ENCODE data around the gene OR10G7.
"Not testable (repeated sequence)": the region's sequence is repeated elsewhere in the genome, so short reads cannot be mapped to it uniquely, and the experiment has no call there.

Gene OR10G7

DNA sequence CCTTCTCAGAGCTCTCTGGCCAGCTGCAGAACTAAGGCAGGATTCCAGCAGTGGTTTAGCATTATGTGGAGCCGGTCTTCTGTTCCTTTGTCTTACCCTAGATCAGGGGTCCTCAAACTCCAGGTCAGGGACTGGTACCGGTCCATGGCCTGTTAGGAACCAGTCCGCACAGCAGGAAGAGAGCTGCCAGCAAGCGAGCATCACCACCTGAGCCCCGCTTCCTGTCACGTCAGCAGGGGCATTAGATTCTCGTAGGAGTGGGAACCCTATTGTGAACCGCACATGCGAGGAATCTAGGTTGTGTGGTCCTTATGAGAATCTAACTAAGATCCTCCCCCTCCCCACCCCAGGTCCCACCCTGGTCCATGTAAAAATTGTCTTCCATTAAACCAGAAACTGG is 1.6 kb downstream of the OR10G7 start:
- DNase-seq (ENCODE audit: low spot score) = no peak

DNA sequence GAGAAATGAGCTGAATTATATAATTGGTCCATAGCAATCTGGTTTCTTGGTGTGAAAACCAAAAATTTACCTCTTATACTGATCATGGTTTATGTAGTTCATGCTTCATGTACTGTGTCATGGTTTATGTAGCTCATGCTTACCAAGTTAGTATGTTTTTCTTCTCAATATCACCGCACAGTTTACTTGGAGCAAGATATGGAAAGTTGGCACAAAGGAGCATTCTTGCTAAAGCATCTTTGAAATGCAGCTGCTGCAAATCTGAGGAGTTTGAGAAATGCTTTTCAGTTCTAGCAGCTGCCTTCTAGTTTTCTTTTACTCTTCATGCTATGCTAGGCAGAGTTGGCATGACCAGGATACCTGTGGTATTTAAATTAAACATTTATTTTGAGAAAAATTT is 4.5 kb downstream of the OR10G7 start:
- DNase-seq (ENCODE audit: low spot score) = no peak

DNA sequence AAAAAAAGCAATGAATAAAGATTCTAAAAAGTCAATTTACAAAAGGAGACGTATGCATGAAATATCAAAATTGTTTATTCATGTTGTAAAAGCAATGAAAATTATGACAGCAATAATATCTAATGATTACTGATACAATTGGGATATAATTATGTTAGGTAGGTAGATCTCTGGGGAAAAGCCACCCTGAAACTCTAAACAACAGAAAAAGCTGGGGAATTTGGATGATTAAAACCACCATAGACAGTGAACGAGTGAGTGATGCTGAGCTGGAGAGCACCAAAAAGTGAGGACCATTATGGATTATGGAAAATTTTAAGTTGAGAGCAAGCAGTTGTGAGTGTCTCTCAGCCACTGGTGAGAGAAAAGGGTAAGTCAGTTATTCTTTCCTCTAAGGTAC is 14.6 kb downstream of the OR10G7 start, which contains the start of gene OR10G8:
TSS of gene OR10G8 (plus strand) at position 301 of the 400 bp plus-strand sequence. CDS start 2,825 bp downstream, outside the sequence.
- no peak for DNase-seq (ENCODE audit: low spot score)

DNA sequence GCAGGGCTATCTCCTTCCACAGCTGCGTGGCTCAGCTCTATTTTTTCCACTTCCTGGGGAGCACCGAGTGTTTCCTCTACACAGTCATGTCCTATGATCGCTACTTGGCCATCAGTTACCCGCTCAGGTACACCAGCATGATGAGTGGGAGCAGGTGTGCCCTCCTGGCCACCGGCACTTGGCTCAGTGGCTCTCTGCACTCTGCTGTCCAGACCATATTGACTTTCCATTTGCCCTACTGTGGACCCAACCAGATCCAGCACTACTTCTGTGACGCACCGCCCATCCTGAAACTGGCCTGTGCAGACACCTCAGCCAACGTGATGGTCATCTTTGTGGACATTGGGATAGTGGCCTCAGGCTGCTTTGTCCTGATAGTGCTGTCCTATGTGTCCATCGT is 25.3 kb downstream of the OR10G7 start:
- not testable (repeated sequence) for DNase-seq (ENCODE audit: low spot score)

DNA sequence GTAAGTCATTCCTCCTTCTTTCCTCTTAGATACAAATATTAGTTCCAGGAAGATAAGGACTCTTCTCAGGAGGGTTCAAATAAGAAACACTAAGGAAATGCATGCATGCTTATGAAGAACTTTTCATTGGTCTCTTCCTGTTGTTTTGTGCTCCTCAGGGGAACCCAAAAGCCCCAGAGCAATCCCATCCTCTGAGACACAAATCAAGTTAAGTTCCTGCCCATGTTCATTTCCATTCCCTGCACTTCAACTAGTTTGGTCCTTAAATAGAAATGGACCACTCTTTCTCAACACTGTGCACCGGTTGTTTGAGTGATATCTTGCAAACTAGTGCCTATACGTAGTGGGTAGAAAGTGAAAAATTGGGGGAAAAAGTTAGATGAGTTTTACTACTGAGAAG is 28.4 kb downstream of the OR10G7 start, which contains the start of gene OR10G4:
TSS of gene OR10G4 (plus strand) at position 301 of the 400 bp plus-strand sequence. CDS start 2,578 bp downstream, outside the sequence.
- DNase-seq (ENCODE audit: low spot score) = no peak

DNA sequence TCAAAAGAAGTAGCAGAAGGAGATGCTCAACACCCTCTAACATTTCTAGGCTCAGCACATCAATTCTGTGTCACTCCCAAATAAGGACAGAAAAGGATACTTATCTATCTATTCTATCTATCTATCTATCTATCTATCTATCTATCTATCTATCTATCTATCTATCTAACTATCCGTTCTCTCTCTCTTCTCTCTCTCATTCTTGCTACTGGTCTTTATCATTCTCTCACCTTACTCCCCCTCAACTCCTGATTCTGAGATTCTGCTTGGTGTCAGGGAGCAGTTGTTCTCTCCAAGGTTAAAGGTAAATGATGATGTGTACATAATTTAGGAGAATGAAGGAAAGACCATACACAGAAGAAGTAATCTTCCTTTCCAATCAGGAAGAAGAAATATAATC is 46.0 kb downstream of the OR10G7 start, which contains the start of gene OR10G6:
TSS of gene OR10G6 (minus strand) at position 43 of the 400 bp plus-strand sequence. CDS start at position 43, 0 bp downstream.
- DNase-seq (ENCODE audit: low spot score) = no peak

Data from AG08395 (cell line).